Fibroblast of lung (primary cell): ENCODE data around the gene DNAAF1. TPM values are rescaled to one million over a fixed set of nuclear protein-coding genes. Genes with fewer than 3 reads are reported as not detected.
A peak's percentile ranks its signal among the peaks of the same experiment; 100 is the strongest.

ENCODE experiments used
- DNase-seq, 2 donors: peaks; one replicate each; pipeline versions ENCODE4 v3.0.0 to v3.0.0-alpha.2; 2010; ENCODE audit warnings: low read depth in 2 of 2
- H2AFZ ChIP-seq: 2 replicates; pipeline ENCODE4 v1.5.1; 2012; ENCODE audit warnings: low read length, control low read depth, inconsistent platforms
- H3K27ac ChIP-seq: 2 replicates; pipeline ENCODE4 v1.5.1; 2011; ENCODE audit warnings: low read length, control low read depth; ENCODE audit not compliant: insufficient read depth
- H3K27me3 ChIP-seq: 2 replicates; pipeline ENCODE4 v1.5.1; 2011; ENCODE audit warnings: mild to moderate bottlenecking, low read length; ENCODE audit not compliant: control insufficient read depth, insufficient read depth
- H3K36me3 ChIP-seq: 2 replicates; pipeline ENCODE4 v1.5.1; 2011; ENCODE audit warnings: low read length; ENCODE audit not compliant: control insufficient read depth, insufficient read depth
- H3K4me1 ChIP-seq: 2 replicates; pipeline ENCODE4 v1.5.1; 2011; ENCODE audit warnings: low read length; ENCODE audit not compliant: control insufficient read depth, insufficient read depth; ENCODE audit errors: extremely low read depth
- H3K4me2 ChIP-seq: 2 replicates; pipeline ENCODE4 v1.5.1; 2011; ENCODE audit warnings: low read length, control low read depth; ENCODE audit not compliant: insufficient read depth; ENCODE audit errors: extremely low read depth
- H3K4me3 ChIP-seq, 4 experiments: fragments of 200-600 bp in 1 of 4; sonication (generic) in 1 of 4; replicated peaks in 1 of 4; 2 replicates each; pipeline ENCODE4 v1.5.1; 2011 to 2016; ENCODE audit warnings: low read length in 4 of 4, low read depth in 3 of 4, mild to moderate bottlenecking in 3 of 4, control low read depth in 2 of 4, inconsistent platforms in 1 of 4, mixed read lengths in 1 of 4; ENCODE audit not compliant: insufficient read depth in 1 of 4; ENCODE audit errors: control extremely low read depth in 1 of 4
- H3K79me2 ChIP-seq: 2 replicates; pipeline ENCODE4 v1.5.1; 2012; ENCODE audit warnings: mild to moderate bottlenecking, low read length, inconsistent platforms; ENCODE audit not compliant: control insufficient read depth, insufficient read depth
- H3K9ac ChIP-seq: 2 replicates; pipeline ENCODE4 v1.5.1; 2011; ENCODE audit warnings: mild to moderate bottlenecking, low read length, control low read depth; ENCODE audit not compliant: insufficient read depth
- H3K9me3 ChIP-seq: 2 replicates; pipeline ENCODE4 v1.5.1; 2012; ENCODE audit warnings: low read depth, low read length; ENCODE audit not compliant: control insufficient read depth, insufficient read depth
- H4K20me1 ChIP-seq: 2 replicates; pipeline ENCODE4 v1.5.1; 2011; ENCODE audit warnings: low read length; ENCODE audit not compliant: control insufficient read depth, insufficient read depth; ENCODE audit errors: extremely low read depth
- CTCF ChIP-seq, 2 donors: IDR thresholded peaks in 1 of 2; conservative IDR thresholded peaks in 1 of 2; 1 replicate in 1 of 2; 2 replicates in 1 of 2; pipeline ENCODE4 v1.5.1; 2011 to 2012; ENCODE audit warnings: low read length in 2 of 2, control low read depth in 1 of 2, inconsistent platforms in 1 of 2, low read depth in 1 of 2, mild to moderate bottlenecking in 1 of 2
- EZH2 ChIP-seq: IDR thresholded peaks from 2 replicates; pipeline ENCODE4 v1.5.1; 2012; ENCODE audit warnings: low read length, control low read depth, mild to moderate bottlenecking; ENCODE audit errors: missing control alignments
- polyA plus RNA-seq, 2 donors: library from polyadenylated mRNA; depleted of rRNA in 1 of 2; stranded (reverse) in 1 of 2; unstranded in 1 of 2; fragments of >200 nt; gene quantifications; 2 replicates each; pipeline ENCODE4 v1.2.1, GENCODE V29; 2011 to 2012; ENCODE audit warnings: missing spikeins in 1 of 2
- total RNA-seq: library from RNA; depleted of rRNA; stranded (reverse); fragments of >200 nt; gene quantifications from 2 replicates; pipeline ENCODE4 v1.2.1, GENCODE V29; 2014

Gene DNAAF1
- total and polyA plus RNA-seq, 2 donors (not counting 1 experiment from before 2014, with no cell fraction given), result not detected

GRCh38 chr16:84186685-84187437 lies 41.8 kb downstream of the DNAAF1 start, which contains the start of gene TAF1C:
Gene TAF1C, minus strand, starts transcription at chr16:84187057. Its CDS starts 2,069 bp downstream, at chr16:84184988.
- TF ChIP-seq CTCF (conservative IDR thresholded peaks at IDR 0.05 in 1 of 2, IDR thresholded peaks at IDR 0.05 in 1 of 2; ENCODE audit: low read depth in 1 of 2, low read length in 2 of 2) (peak; percentile 79 to 84), EZH2 (no peak)
- peak; percentile 93 to 96 for DNase-seq
- Histone ChIP-seq H3K4me2 (peak within 1 kb of the TSS; percentile 87), H3K9me3 (no peaks in the 10 kb centered on the region), H3K36me3 (peaks cover 11% of the 10 kb centered on the region), H3K4me3 (peak within 1 kb of the TSS; percentile 72 to 94 (median 80)), H4K20me1 (no peaks in the 10 kb centered on the region), H3K27ac (peak within 1 kb of the TSS; percentile 73), H3K27me3 (no peaks in the 10 kb centered on the region), H3K9ac (peak within 1 kb of the TSS; percentile 85), H2AFZ (peak within 1 kb of the TSS; percentile 96), H3K4me1 (no peaks in the 10 kb centered on the region), H3K79me2 (peaks cover 24% of the 10 kb centered on the region)

GRCh38 chr16:84190731-84191388 lies 45.8 kb downstream of the DNAAF1 start, which contains the start of gene ADAD2:
Gene ADAD2, plus strand, starts transcription at chr16:84191157. Its CDS starts 74 bp downstream, at chr16:84191231.
- H2AFZ ChIP-seq, result no peak within 1 kb of the TSS

More at GRCh38 chr16:84190731-84191388, 45.8 kb downstream of the DNAAF1 start, which contains the start of gene ADAD2:
- no peak within 1 kb of the TSS for H3K4me2 ChIP-seq
- H3K4me3 ChIP-seq, result no peak within 1 kb of the TSS
- TF ChIP-seq CTCF (conservative IDR thresholded peaks at IDR 0.05 in 1 of 2, IDR thresholded peaks at IDR 0.05 in 1 of 2; ENCODE audit: low read depth in 1 of 2, low read length in 2 of 2), result no peak
- no peak for TF ChIP-seq EZH2
- no peaks in the 10 kb centered on the region for H3K36me3 ChIP-seq
- no peaks in the 10 kb centered on the region for H3K4me1 ChIP-seq
- H3K27me3 ChIP-seq, result peaks cover 4% of the 10 kb centered on the region
- DNase-seq, result no peak
- H4K20me1 ChIP-seq, result no peaks in the 10 kb centered on the region
- no peak within 1 kb of the TSS for H3K27ac ChIP-seq
- peaks cover 10% of the 10 kb centered on the region for H3K79me2 ChIP-seq
- no peak within 1 kb of the TSS for H3K9ac ChIP-seq
- no peaks in the 10 kb centered on the region for H3K9me3 ChIP-seq
